Liver (tissue), 9 donors: ENCODE data around the gene TMX2. TPM values are rescaled to one million over a fixed set of nuclear protein-coding genes. Genes with fewer than 3 reads are reported as not detected.

Experiments
- DNase-seq: peaks from one replicate; pipeline ENCODE4 v3.0.0-alpha.2; 2017; ENCODE audit warnings: low spot score
- H3K27ac ChIP-seq, 2 donors: one replicate each; pipeline ENCODE4 v1.7.0; 2013; ENCODE audit warnings: inconsistent platforms in 2 of 2, low read length in 2 of 2, control low read depth in 1 of 2, low read depth in 1 of 2, mild to moderate bottlenecking in 1 of 2
- H3K27me3 ChIP-seq, 4 donors: one replicate each; pipeline versions ENCODE4 v1.6.1 to v1.7.0; 2013; ENCODE audit warnings: low read length in 3 of 4, inconsistent platforms in 1 of 4, mild to moderate bottlenecking in 1 of 4, moderate library complexity in 1 of 4; ENCODE audit not compliant: control insufficient read depth in 4 of 4, insufficient read depth in 4 of 4
- H3K36me3 ChIP-seq, 4 donors: one replicate each; pipeline versions ENCODE4 v1.6.1 to v1.7.0; 2013; ENCODE audit warnings: low read length in 3 of 4, mild to moderate bottlenecking in 3 of 4, low read depth in 1 of 4, moderate library complexity in 1 of 4; ENCODE audit not compliant: control insufficient read depth in 4 of 4, insufficient read depth in 3 of 4
- H3K4me1 ChIP-seq, 4 donors: one replicate each; pipeline versions ENCODE4 v1.6.1 to v1.7.0; 2013; ENCODE audit warnings: low read length in 3 of 4, mild to moderate bottlenecking in 3 of 4, moderate library complexity in 1 of 4; ENCODE audit not compliant: control insufficient read depth in 4 of 4, insufficient read depth in 4 of 4
- H3K4me3 ChIP-seq, 3 donors: one replicate each; pipeline versions ENCODE4 v1.6.1 to v1.7.0; 2013; ENCODE audit warnings: low read length in 3 of 3, control low read depth in 1 of 3, low read depth in 1 of 3, mild to moderate bottlenecking in 1 of 3
- H3K9ac ChIP-seq, 2 donors: one replicate each; pipeline ENCODE4 v1.7.0; 2013; ENCODE audit warnings: low read length in 2 of 2, mild to moderate bottlenecking in 2 of 2, moderate library complexity in 2 of 2, control low read depth in 1 of 2, low read depth in 1 of 2
- H3K9me3 ChIP-seq, 4 donors: one replicate each; pipeline versions ENCODE4 v1.6.1 to v1.7.0; 2013; ENCODE audit warnings: low read length in 3 of 4; ENCODE audit not compliant: control insufficient read depth in 4 of 4
- EGR1 ChIP-seq, 2 donors: IDR thresholded peaks; 2 replicates each; pipeline ENCODE4 v1.6.1; 2016 to 2018; ENCODE audit warnings: antibody characterized with exemption in 2 of 2, low read depth in 2 of 2
- FOXA1 ChIP-seq: IDR thresholded peaks from 2 replicates; pipeline ENCODE4 v1.6.1; 2016; ENCODE audit warnings: antibody characterized with exemption
- FOXA2 ChIP-seq: IDR thresholded peaks from 2 replicates; pipeline ENCODE4 v1.6.1; 2016; ENCODE audit warnings: antibody characterized with exemption
- GABPA ChIP-seq, 2 donors: IDR thresholded peaks in 1 of 2; conservative IDR thresholded peaks in 1 of 2; 2 replicates each; pipeline ENCODE4 v1.6.1; 2016; ENCODE audit warnings: antibody characterized with exemption in 2 of 2, mild to moderate bottlenecking in 1 of 2, moderate library complexity in 1 of 2
- HNF4A ChIP-seq, 2 donors: conservative IDR thresholded peaks; 2 replicates each; pipeline ENCODE4 v1.6.1; 2016; ENCODE audit warnings: antibody characterized with exemption in 2 of 2, mild to moderate bottlenecking in 2 of 2
- HNF4G ChIP-seq: IDR thresholded peaks from 2 replicates; pipeline ENCODE4 v1.6.1; 2016; ENCODE audit warnings: antibody characterized with exemption
- JUND ChIP-seq, 2 donors: IDR thresholded peaks; 2 replicates each; pipeline ENCODE4 v1.6.1; 2016; ENCODE audit warnings: antibody characterized with exemption in 2 of 2
- NR2F2 ChIP-seq: IDR thresholded peaks from 2 replicates; pipeline ENCODE4 v1.6.1; 2016; ENCODE audit warnings: antibody characterized with exemption
- RAD21 ChIP-seq, 2 donors: IDR thresholded peaks; 2 replicates each; pipeline ENCODE4 v1.6.1; 2016; ENCODE audit warnings: antibody characterized with exemption in 2 of 2, mild to moderate bottlenecking in 2 of 2
- REST ChIP-seq: IDR thresholded peaks from 2 replicates; pipeline ENCODE4 v1.6.1; 2016; ENCODE audit warnings: antibody characterized with exemption, mild to moderate bottlenecking
- RXRA ChIP-seq, 2 donors: IDR thresholded peaks; 2 replicates each; pipeline ENCODE4 v1.6.1; 2017 to 2018; ENCODE audit warnings: antibody characterized with exemption in 2 of 2, mild to moderate bottlenecking in 1 of 2
- SP1 ChIP-seq: IDR thresholded peaks from 2 replicates; pipeline ENCODE4 v1.6.1; 2018; ENCODE audit warnings: antibody characterized with exemption, mild to moderate bottlenecking
- TAF1 ChIP-seq: conservative IDR thresholded peaks from 2 replicates; pipeline ENCODE4 v1.6.1; 2016; ENCODE audit warnings: antibody characterized with exemption, mild to moderate bottlenecking
- YY1 ChIP-seq: IDR thresholded peaks from 2 replicates; pipeline ENCODE4 v1.6.1; 2016; ENCODE audit warnings: antibody characterized with exemption, mild to moderate bottlenecking
- ZBTB33 ChIP-seq: IDR thresholded peaks from 2 replicates; pipeline ENCODE4 v1.6.1; 2016; ENCODE audit warnings: antibody characterized with exemption
- WGBS: extraction: QIAGEN DNeasy Blood & Tissue Kit; methylation state at CpG from one replicate; pipeline ENCODE4 v1.1.7; 2013; 5-methylcytosine and 5-hydroxymethylcytosine counted together
- polyA plus RNA-seq, 2 donors: library from polyadenylated mRNA; stranded (reverse) in 1 of 2; unstranded in 1 of 2; fragments of 200-250 nt in 1 of 2; fragments of >200 nt in 1 of 2; fragmentation: Nextera tagmentation in 1 of 2; extraction: Ambion mirVana in 1 of 2; gene quantifications; one replicate each; pipeline versions ENCODE4 v1.2.1 to v1.2.3, GENCODE V29; 2013 to 2015
- total RNA-seq, 2 donors: library from RNA; depleted of rRNA; stranded (reverse); fragments of >200 nt; gene quantifications; one replicate each; pipeline ENCODE4 v1.2.3, GENCODE V29; 2014
- TF ChIP-seq, protein P1 (sequence below): IDR thresholded peaks from 2 replicates; pipeline ENCODE4 v1.6.1; 2016; ENCODE audit warnings: antibody characterized with exemption
- TF ChIP-seq, protein P2 (sequence below): fragments of 150-350 bp; IDR thresholded peaks from 2 replicates; pipeline ENCODE4 v1.5.1; 2017; ENCODE audit warnings: improper control_type of control experiment, low read depth, low read length; ENCODE audit not compliant: missing input control
- TF ChIP-seq, protein P3 (sequence below): IDR thresholded peaks from 2 replicates; pipeline ENCODE4 v1.6.1; 2016; ENCODE audit warnings: antibody characterized with exemption
- donor health status: healthy.
- donor health status: healthy.
- donor health status: healthy.
- donor health status: healthy.
- donor health status: healthy.

Gene TMX2
- total and polyA plus RNA-seq, 4 donors, result 43.3 to 70.9 (median 59.1) TPM

DNA sequence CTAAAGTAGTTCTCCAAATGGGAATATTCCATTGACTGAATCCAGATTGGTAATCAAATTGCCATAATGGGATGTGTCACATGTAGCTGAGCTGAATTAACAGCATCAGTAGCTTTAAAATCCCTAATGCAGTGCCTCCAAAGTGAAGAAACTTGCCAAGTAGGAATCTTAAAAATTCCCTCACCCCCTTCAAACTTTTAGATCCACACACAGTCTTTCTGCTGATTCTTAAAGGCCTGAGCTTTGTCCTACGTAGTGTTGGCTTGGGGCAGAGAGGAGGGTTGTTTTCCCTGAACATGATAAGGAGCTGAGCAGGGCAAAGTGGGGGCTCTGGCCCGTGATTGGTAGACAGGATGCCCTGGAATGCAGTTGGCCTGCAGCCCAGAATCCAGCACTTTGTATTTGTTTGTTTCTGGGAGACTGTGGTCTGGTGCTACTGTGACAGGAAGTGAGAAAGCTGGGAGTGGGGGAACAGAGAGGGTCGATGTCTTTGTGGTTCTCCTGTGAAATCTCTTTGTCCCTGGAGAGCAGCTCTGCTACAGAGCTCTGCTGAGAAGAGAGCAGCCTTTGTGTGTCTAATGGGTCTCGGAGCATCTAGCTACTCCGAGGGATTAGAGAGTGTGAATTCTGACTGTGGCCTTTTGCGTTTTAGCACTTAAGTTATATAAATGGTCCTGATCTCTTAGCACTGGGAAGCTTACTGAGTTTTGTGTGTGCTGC is 66.1 kb downstream of the TMX2 start:
- 10% methylated on average over 6 of the region's 6 CpGs for WGBS
- peak overlapping the region; percentile 86 to 87 for H3K27ac ChIP-seq
- H3K4me3 ChIP-seq, result peak overlapping the region; percentile 5 to 43 (median 33)
- H3K9me3 ChIP-seq, result no peaks in the 10 kb centered on the region
- H3K4me1 ChIP-seq, result peaks cover 14 to 74% (median 63%) of the 10 kb centered on the region in 4 donors
- H3K27me3 ChIP-seq, result no peaks in the 10 kb centered on the region
- peak overlapping the region in 1 of 2 donors; percentile 84 for H3K9ac ChIP-seq
- peak; percentile 77 for DNase-seq
- TF ChIP-seq RXRA (IDR thresholded peaks at IDR 0.05), result peak; percentile 66 to 69
- TF ChIP-seq, protein P1, sequence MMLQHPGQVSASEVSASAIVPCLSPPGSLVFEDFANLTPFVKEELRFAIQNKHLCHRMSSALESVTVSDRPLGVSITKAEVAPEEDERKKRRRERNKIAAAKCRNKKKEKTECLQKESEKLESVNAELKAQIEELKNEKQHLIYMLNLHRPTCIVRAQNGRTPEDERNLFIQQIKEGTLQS, result no peak
- TF ChIP-seq ZBTB33, result peak; percentile 52
- TF ChIP-seq FOXA2, result peak; percentile 19
- TF ChIP-seq NR2F2, result peak; percentile 68
- TF ChIP-seq GABPA (IDR thresholded peaks at IDR 0.05 in 1 of 2, conservative IDR thresholded peaks at IDR 0.05 in 1 of 2), result peak in 1 of 2 donors; percentile 54
- TF ChIP-seq HNF4A (conservative IDR thresholded peaks at IDR 0.05), result peak; percentile 41 to 62
- no peak for TF ChIP-seq FOXA1
- peak; percentile 40 to 61 for TF ChIP-seq JUND (IDR thresholded peaks at IDR 0.05)
- peak; percentile 63 for TF ChIP-seq TAF1
- peak; percentile 10 to 33 for TF ChIP-seq RAD21 (IDR thresholded peaks at IDR 0.05)
- TF ChIP-seq YY1, result no peak
- peak in 1 of 2 donors; percentile 52 for TF ChIP-seq EGR1 (IDR thresholded peaks at IDR 0.05; ENCODE audit: low read depth in 2 of 2)
- peak; percentile 21 for TF ChIP-seq HNF4G
- TF ChIP-seq, protein P2, sequence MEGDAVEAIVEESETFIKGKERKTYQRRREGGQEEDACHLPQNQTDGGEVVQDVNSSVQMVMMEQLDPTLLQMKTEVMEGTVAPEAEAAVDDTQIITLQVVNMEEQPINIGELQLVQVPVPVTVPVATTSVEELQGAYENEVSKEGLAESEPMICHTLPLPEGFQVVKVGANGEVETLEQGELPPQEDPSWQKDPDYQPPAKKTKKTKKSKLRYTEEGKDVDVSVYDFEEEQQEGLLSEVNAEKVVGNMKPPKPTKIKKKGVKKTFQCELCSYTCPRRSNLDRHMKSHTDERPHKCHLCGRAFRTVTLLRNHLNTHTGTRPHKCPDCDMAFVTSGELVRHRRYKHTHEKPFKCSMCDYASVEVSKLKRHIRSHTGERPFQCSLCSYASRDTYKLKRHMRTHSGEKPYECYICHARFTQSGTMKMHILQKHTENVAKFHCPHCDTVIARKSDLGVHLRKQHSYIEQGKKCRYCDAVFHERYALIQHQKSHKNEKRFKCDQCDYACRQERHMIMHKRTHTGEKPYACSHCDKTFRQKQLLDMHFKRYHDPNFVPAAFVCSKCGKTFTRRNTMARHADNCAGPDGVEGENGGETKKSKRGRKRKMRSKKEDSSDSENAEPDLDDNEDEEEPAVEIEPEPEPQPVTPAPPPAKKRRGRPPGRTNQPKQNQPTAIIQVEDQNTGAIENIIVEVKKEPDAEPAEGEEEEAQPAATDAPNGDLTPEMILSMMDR, result no peak
- TF ChIP-seq SP1, result peak; percentile 82
- peak; percentile 20 for TF ChIP-seq REST
- TF ChIP-seq, protein P3, sequence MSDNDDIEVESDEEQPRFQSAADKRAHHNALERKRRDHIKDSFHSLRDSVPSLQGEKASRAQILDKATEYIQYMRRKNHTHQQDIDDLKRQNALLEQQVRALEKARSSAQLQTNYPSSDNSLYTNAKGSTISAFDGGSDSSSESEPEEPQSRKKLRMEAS, result peak; percentile 45
- no peaks in the 10 kb centered on the region for H3K36me3 ChIP-seq
